HG02798 (cell line): ENCODE results near the gene AEN.

ENCODE experiments used
- ATAC-seq: cut with Tn5 transposase; IDR thresholded peaks from one replicate; pipeline ENCODE4 v1.9.1; 2021; ENCODE audit warnings: mild to moderate bottlenecking; ENCODE audit not compliant: unreplicated experiment, poor library complexity

Gene AEN

DNA sequence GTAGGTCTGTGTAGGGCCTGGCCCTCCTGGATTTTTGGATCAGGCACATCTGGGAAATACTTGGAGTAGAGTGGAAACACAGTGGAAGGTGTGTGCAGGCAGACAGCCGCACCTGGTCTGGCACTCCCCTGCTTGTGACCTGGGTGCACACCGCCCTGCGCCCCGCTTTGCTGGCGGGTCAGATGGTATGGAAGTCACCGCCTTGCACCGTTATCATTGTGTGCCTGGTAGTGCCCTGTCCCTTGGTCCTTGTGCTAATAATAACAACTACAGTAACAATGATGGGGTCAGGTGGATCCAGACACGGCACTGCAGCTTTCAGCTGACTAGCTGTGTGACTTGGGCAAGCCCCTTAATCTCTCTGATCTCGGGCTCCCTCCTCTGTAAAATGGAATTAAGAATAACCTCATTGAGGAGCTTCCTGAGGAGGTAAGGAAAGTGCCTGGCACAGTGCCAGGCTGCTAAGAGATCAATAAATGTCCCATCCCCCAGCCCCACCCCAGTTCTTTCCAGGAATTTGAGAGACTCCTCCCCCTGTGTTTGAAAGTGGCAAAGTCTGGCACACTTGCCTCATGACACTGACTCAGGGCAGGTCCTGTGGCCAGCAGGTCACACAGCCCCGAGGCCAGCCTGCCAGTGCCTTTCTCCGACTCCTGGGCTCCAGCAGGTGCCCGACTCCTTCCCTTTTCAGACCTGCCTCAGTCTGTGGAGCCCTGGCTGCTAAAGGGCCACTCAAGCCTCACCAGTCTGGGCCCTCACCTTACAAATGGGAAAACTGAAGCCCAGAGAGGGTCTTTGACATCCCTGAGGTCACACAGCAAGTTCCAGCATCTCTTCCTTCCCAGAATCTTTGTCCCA is 27.4 kb downstream of the AEN start:
- no peak for ATAC-seq

DNA sequence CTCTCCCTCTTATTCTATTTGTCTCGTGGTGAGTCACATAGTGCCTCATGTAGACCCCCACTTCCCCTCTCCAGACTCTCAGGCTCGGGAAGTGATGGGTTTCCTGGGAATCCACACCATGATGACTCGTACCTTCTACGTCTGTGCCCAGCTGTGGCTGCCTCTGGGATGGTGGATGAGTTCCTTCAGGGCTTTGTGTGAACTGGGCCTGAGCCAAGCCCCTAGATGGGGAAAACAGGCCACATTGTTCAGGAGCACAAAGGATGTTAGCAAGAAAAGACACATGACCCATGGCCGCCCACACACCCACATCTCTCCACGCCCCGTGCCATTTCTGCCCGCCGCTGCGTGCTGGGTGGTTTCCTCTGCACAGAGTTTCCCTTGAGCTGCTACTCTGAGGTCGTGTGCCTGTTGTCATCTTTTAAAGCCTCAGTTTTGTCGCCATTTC is 28.2 kb downstream of the AEN start:
- peak; percentile 74 for ATAC-seq

DNA sequence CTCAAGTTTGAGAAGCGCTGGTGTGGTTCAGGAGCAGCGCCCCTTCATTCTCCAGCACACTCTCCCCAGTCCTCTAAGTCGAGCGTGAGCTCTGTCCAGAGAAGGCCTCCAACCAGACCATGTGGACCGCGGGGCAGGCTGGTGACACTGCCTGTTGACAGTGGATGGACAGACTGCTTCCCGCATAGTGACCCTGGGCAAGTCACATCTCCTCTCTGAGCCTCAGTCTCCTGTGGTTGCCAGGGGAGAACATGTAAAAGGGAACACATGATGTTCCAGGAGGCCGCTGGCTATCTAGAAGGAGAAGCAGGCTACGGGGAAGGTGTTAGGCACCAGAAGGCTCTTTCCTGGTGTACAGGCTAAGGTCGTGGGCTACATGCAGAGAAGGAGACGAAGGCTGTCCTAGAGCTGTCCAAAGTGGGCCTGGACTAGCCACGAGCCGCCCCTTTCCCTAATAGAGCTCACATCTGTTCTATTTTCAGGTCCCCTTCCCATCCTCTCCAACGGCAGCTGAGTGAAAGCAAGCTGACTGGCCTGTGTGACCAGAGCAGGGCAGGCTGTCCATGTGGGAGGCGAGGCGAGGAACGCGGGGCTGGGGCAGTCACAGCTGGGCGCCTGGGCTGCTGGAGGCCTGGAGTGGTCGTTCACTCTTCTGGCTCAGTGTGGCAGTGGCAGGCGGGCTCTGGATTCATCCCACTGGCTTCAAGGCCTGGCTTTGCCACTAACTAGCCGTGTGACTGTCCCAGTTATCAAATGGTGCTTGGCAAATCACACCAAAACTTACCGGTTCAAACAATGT is 28.8 kb downstream of the AEN start:
- no peak for ATAC-seq

DNA sequence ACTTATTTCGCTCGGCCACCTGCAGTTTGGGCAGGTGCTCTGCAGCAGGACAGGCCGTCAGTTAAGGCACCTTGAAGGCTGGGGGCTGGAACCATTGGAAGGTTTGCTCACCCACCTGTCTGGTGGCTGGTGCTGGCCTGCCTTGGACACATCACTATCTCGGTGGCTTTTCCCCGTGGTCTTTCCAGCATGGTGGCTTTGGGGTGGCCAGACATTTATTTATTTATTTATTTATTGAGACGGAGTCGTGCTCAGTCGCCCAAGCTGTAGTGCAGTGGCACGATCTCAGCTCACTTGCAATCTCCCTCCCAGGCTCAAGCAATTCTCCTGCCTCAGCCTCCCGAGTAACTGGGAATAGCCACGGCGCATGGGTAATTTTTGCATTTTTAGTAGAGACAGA is 29.4 kb downstream of the AEN start:
- ATAC-seq = no peak

DNA sequence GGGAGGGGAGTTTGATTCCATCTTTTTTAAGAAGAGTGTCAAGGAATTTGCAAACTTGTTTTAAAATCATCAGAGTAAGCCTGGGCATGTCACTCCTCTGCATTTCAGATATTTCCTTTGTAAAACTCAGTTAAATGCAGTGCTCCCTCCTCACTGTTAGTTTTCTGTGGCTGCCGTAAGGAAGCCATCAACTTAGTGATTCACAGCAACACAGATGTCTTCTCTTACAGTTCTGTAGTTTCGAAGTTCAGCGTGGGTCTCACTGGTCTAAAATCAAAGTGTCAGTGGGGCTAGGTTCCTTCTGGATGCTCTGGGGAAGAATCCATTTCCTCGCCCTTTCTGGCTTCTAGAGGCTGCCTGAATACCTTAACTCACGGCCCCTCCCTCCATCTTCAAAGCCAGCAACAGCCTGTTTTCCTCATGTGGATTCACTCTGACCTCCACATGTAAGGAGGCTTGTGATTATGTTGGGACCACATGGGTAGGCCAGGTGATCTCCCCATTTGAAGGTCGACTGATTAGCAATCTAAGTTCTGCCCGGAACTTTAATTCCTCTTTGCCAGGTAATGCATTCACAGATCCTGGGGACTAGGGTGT is 30.1 kb downstream of the AEN start:
- ATAC-seq = no peak

DNA sequence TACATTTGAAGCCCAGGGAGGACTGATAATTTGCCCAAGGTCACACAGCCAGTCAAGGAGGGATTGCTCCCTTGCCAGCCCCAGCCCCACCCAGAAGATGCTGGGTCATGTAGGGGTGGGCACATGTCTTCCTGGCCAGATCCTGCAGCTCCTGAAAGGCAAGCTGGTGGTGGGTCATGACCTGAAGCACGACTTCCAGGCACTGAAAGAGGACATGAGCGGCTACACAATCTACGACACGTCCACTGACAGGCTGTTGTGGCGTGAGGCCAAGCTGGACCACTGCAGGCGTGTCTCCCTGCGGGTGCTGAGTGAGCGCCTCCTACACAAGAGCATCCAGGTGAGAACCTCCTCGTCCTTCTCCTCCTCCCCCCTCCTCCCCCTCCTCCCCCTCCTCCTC is 30.8 kb downstream of the AEN start:
- no peak for ATAC-seq

DNA sequence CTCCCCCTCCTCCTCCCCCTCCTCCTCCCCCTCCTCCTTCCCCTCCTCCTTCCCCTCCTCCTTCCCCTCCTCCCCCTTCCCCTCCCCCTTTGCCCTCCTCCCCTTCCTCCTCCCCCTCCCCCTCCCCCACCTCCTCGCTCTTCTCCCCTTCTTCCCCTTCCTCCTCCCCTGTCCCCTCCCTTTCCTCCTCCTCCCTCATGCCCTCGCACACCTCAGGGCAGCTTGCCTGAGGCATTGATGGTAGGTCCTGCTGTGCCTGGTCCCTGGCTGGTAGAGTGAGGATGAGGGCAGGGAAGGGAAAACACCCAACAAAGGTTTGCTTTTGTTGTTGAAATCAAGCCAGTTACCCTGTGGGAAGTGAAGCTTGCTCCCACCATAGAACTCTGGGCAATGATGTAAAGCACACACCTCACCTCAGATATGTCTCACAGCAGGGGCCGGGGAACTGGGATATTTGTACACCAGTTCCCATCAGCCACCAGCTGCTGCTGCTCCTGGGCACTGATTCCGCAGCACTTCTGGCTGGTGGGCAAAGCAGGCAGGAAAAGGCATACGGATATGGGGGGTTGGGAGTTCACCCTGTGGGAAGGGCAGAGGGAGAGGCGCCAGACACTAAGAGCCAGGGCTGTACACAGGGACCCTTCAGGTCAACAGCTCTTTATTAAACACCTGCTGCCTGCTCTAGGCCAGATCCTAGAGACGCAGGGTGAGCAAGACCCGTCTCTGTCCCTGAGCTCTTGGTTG is 31.5 kb downstream of the AEN start:
- no peak for ATAC-seq

DNA sequence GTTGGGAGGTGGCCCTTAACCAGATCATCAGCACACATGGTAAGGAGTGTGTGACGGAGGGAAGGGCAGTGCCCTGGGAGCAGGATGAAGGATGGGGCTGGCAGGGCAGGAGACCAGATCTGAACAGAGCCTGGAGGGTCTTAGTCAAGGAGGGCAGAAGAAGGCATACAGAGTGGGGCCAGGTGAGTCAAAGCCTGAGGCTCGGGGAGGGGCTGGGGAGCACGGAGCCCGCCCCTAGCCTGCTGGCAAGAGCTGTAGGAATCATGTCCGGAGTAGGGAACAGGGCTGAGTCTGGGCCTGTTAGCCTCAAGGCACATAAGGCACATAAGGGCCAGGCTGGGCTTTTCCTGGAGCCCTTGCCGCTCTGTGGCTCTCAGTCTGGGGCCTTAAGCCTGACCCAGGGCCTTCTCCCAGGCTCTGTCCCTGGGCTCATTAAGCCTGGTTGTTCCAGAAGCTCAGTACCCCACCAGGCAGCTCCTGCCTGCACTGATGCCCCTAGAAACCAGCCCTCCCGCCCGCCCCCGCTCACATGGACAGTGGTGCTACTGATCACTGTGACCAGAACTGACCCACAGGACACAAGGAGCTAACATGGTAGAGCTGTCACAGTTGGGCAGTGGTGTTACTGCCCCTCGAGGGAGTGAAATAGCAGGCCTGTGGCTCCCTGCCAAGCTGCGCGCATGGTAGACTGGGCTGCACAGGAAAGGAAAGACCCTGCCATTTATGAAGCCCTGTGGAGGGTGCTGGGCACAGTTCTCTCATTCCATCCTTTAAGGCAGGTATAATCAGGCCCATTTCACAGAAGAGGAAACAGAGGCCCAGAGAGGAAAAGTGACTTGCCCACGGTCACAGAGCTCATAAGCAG is 32.3 kb downstream of the AEN start:
- ATAC-seq = no peak

DNA sequence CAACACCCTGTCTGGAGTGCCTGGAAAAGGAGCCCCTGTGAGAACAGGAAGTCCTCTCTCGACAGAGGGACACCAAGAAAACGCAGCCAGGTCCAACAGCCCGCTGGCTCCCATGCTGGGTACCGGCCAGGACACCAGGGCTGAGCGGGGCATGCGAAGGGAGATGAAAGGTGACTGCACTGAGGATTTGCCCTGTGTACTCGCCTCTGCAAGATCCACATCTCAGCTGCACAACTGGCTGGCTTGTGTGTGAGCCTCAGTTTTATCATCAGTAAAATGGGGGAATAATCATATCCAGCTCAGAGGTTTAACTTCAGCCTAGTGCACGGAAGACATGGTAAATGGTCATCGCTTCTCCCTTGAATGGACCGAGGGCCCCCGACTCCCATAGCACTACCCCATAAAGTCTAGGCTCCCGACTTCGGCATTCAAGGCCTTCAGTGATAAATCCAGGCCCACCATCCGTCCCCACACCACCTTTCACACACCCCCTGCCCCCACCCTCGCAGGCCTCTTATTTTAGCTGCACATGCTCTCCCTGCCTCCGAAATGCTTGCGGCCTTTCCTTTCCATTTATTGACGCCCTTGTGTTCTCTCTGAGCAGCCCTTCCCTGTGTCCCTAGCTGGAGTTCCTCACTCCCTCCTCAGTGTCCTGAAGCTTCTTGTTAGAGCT is 33.4 kb downstream of the AEN start:
- ATAC-seq = no peak

DNA sequence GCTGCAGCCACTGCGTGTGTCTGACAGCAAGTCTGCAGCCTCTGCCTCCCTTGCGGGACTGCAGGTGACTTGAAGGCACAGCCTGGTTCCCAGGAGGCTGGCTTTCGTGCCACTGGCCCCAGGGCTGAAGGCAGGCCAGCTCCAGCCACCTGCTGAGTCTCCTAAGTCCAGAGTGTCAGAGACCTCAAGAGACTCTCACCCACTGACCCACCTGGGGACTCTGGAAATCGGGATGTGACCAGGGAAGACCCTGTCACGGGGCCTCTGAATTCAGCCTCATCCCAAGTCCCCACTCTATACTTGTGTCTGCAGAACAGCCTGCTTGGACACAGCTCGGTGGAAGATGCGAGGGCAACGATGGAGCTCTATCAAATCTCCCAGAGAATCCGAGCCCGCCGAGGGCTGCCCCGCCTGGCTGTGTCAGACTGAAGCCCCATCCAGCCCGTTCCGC is 34.0 kb downstream of the AEN start:
- no peak for ATAC-seq

DNA sequence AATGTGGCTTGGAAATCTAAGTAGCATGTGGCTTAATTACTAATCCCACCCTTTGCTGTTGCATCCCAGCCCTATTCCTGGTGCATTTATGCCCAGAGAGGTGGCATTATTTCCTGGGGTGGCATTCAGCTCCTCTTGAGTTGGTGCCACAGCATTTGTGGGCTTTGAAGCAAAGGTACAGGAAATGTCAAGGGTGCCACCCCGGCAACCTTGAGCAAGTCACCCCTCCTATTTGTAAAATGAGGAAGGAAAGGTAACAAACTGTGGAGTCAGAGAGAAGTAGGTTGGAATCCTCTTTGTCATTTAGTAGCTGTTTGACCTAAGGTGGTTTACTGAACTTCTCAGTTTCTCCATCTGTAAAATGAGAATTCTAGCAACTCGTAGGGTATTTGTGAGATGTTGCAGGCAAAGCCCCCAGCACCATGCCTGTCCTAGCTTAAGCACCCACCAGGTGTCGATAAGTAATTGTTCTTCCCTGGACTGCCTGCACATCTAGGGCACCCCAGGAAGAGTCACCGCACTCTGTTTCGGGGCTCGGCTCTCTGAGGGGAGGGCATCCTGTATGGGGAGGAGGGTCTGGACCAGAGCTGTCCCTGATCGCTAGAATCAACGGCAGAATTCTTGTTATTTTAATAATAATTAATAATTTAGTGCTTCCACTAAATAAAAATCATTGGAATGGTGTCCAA is 34.8 kb downstream of the AEN start:
- ATAC-seq = no peak

DNA sequence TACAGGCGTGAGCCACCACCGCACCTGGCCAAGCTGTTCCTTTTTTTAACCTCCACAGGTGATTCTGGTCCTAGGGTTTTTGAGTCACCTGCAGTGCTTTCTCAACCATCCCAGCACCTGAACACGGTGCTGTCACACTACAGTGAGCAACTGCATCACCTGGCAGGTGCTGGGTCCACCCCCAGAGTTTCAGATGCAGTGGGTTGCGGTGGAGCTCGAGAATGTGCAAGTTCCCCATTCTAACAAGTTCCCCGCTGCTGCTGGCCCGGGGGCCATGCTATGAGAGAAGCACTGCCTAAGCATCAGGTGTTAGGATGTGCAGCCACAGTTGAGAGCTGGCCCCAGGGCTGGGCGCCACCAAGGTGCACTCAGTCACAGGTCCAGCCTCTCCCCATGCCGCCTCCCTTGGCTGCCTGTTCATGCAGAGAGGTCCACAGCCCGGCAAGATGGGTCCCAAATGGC is 35.7 kb downstream of the AEN start:
- peak; percentile 91 for ATAC-seq

DNA sequence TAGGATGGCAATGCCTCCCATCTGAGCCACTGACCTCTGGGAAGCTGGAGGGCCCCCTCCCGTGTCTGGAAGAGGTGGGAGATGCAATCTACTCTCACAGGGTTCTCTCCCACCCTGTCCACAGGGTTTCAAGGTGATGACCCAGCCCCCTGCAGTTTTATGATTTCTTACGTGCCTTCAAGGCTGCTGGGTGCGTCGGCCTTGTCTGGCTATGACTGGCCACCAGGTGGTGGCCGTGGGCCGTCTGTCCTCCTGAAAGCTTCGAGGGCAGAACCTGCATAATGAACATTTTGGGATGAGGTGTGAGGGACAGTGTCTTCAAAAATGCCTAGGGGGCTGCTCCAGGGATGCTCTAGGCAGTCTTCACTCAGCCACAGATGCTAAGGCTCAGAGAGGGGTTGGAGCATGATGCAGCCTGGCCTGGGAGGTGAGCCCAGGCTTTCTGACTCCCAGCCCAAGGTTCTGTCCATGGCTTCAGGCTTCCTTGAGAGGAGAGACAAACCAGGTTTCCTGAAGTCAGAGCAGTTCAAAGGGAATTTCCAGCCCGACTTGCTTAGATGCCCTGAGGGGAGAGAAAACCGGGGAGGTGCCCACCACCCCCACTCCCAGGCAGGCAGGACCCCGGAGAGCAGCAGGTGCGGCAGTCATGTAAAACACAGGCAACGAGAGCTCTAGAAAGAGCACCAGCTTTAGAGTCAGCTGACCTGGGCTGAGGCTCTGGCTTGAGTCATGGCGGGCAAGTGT is 36.4 kb downstream of the AEN start:
- no peak for ATAC-seq

DNA sequence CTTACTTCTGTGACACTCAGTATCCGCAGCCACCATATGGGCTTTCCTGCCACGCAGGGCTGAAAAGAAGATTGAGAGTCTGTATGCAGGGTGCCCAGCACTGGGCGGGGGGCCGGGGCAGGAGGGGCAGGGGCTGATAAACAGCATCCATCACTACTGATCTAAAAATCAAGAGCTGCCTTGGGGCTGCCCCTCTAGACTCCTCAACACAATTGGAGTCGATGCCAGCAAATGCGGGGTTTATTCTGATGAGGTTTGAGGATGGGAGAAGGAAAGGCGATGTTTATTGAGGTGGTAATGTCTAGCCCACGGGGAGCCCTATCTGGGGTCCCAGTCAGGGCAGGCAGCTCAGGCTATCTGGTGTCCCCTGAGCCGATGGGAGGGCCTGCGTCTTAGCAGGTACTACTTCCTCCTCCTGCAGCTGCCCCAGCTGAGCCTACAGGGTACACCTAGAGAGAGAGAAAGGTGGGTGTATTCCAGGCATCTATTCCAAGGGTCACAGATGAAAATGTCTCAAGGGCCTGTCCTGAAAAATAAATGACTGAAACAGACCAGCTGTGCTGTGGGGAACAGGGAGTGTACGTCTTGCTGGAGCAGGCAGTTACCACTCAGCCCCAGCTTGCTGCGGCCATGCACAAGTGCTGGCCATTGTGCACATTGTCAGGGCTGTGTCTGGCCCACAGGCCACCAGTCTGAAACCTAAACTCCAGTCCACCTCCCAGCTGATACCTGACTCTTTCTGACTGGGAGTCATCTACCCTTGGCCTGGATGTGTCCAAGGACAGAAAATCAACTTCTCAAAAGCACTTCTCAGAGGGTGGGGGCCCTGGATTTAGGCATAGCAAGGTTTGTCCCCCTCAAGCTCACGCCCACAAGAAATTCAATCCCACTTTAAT is 37.2 kb downstream of the AEN start:
- ATAC-seq = no peak

DNA sequence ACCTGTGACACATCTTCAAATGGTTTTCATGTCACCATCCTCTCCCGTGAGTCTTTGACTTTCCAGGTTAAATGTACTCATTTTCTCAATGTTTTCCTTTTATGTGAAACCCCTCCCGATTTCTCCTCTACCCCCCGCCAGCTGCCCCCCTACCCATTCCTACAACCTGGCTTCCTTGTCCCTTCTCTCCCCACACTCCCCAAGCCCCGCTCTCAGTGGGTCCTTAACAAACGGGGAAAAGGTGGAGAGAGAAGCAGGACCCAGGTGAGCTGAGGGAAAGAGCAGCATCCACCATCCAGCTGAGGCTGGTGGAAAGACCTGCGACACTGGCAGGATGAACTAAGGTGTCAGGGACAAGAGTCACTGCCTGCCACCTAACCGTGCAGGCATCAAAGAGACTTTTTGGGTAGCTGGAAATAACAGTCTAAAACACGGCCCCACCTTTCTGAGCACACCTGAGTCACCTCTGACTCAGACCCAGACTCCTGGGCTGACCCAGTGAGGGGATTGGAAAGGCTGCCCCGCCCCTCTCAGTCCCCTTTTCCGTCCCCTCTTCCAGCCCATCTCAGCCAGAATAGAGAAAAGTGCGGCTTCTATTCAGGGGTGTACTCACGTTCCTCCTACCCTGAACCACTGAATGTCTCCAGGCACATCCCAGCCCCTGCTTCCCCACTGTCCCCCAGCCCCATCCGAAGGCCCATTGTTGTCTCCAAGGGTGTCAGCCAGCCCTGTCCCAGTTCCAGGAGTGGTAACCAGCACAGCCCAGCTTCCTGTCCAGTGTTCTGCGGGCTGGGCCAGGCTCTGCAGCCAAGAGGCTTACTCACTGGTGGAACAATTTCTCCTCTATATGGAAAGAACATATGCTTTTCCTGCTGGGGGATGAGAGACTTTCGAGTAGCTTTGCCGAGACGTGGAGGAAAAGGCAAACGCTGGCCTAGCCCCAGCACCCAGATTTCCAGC is 38.1 kb downstream of the AEN start:
- ATAC-seq = no peak
